Neutrophil (primary cell): ENCODE measurements around the gene DDIAS.

ENCODE experiments used
- H3K27ac ChIP-seq: fragments of 200-600 bp; sonication (generic); 2 replicates; pipeline ENCODE4 v1.5.1; 2016; ENCODE audit warnings: mild to moderate bottlenecking, moderate library complexity
- H3K27me3 ChIP-seq: fragments of 200-600 bp; sonication (generic); 2 replicates; pipeline ENCODE4 v1.6.0; 2016; ENCODE audit warnings: mild to moderate bottlenecking
- H3K36me3 ChIP-seq: fragments of 200-600 bp; sonication (generic); 2 replicates; pipeline ENCODE4 v1.5.1; 2017
- H3K4me1 ChIP-seq, 2 experiments: fragments of 200-600 bp in 1 of 2; sonication (generic) in 1 of 2; 1 replicate in 1 of 2; 2 replicates in 1 of 2; pipeline versions ENCODE4 v1.5.1 to v1.6.1; 2013 to 2016; ENCODE audit warnings: low read depth in 1 of 2, low read length in 1 of 2, mild to moderate bottlenecking in 1 of 2, moderate library complexity in 1 of 2; ENCODE audit not compliant: control insufficient read depth in 1 of 2, insufficient read depth in 1 of 2
- H3K4me3 ChIP-seq, 2 experiments: fragments of 200-600 bp in 1 of 2; sonication (generic) in 1 of 2; 1 replicate in 1 of 2; 2 replicates in 1 of 2; pipeline ENCODE4 v1.5.1; 2013 to 2016; ENCODE audit warnings: low read depth in 1 of 2, low read length in 1 of 2, mild to moderate bottlenecking in 1 of 2, moderate library complexity in 1 of 2
- H3K9me3 ChIP-seq: fragments of 200-600 bp; sonication (generic); 2 replicates; pipeline ENCODE4 v1.5.1; 2016
- TF ChIP-seq, protein P1 (sequence below): fragments of 200-600 bp; sonication (generic); IDR thresholded peaks from 2 replicates; pipeline ENCODE4 v1.5.1; 2016; ENCODE audit warnings: antibody characterized with exemption

Gene DDIAS

DNA sequence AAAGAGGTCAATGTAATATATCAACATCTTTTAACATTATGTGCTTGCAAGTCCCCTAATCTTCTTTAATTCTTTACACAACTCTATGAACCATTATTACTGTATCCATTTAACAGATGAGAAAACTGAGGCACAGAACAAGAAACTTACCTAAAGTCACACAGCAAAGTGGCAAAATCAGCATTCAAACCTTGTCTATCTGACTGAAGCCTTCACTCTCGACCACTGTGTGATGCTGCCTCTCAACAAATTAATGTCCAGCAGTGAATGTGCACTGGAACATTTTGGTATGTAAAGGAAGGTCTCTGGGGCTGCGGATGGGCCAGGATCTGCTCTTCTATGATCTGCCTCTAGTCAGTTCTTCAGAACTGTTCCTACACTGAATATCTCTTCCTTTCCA is 43.4 kb upstream of the DDIAS start:
- H3K9me3 ChIP-seq: no peaks in the 10 kb centered on the region
- no peak overlapping the region for H3K27ac ChIP-seq
- H3K36me3 ChIP-seq: peaks cover 23% of the 10 kb centered on the region
- H3K4me1 ChIP-seq: peaks cover under 1 to 5% of the 10 kb centered on the region in 2 experiments
- TF ChIP-seq, protein P1, sequence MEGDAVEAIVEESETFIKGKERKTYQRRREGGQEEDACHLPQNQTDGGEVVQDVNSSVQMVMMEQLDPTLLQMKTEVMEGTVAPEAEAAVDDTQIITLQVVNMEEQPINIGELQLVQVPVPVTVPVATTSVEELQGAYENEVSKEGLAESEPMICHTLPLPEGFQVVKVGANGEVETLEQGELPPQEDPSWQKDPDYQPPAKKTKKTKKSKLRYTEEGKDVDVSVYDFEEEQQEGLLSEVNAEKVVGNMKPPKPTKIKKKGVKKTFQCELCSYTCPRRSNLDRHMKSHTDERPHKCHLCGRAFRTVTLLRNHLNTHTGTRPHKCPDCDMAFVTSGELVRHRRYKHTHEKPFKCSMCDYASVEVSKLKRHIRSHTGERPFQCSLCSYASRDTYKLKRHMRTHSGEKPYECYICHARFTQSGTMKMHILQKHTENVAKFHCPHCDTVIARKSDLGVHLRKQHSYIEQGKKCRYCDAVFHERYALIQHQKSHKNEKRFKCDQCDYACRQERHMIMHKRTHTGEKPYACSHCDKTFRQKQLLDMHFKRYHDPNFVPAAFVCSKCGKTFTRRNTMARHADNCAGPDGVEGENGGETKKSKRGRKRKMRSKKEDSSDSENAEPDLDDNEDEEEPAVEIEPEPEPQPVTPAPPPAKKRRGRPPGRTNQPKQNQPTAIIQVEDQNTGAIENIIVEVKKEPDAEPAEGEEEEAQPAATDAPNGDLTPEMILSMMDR: no peak
- H3K27me3 ChIP-seq: no peaks in the 10 kb centered on the region
- no peak overlapping the region for H3K4me3 ChIP-seq

DNA sequence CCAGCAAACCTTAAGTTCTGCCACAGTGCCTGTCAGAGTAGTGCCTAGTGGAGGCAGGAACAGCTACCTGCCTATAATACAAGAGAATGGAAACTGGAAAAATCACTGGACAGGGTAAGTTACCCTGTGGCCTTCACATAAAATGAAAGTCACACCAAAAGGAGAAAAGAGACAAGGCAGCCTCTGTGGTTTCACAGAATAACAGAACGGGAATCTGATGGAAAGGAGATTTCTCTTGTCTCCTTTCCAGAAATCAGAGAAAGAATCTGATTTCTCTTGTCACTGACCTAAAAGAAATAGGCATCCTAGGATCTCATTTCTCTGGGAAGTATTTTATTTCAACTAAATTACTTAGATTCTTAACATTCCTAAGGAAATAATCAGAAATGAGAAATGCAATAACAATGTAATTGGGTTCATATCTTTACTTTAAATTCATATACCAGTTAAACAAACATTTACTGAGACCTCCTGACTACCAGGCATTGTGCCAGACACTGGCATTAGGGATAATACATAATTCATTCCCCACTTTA is 42.9 kb upstream of the DDIAS start:
- peaks cover 5 to 10% of the 10 kb centered on the region in 2 experiments for H3K4me1 ChIP-seq
- TF ChIP-seq, protein P1: no peak
- no peak overlapping the region for H3K4me3 ChIP-seq
- peaks cover 23% of the 10 kb centered on the region for H3K36me3 ChIP-seq
- no peaks in the 10 kb centered on the region for H3K27me3 ChIP-seq
- no peak overlapping the region for H3K27ac ChIP-seq
- no peaks in the 10 kb centered on the region for H3K9me3 ChIP-seq

- Histone ChIP-seq H3K4me3 (no peak overlapping the region), H3K4me1 (peaks cover 15 to 19% of the 10 kb centered on the region in 2 experiments), H3K27ac (no peak overlapping the region), H3K27me3 (no peaks in the 10 kb centered on the region), H3K9me3 (no peaks in the 10 kb centered on the region), H3K36me3 (peaks cover 23% of the 10 kb centered on the region)
- TF ChIP-seq, protein P1: no peak
Measured at GRCh38 chr11:82859750-82860149, 41.8 kb upstream of the DDIAS start.

DNA sequence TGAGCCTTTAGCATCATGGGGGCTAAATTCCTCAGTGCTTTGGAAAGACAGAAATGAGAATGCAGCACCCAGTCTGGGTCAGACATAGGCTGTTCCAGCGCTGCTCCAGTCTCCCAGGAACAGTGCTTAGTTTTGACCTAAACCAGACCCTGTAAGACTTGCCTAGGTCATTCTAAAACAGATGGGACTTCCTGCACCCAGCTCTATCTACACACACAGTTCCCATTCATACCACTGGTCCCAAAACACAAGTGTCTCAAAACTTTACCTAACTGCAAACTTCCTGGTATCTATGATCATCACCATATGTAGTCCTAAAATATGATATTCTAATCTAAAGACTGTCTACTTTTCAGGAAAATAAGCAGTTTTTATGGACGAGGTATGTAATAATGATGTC is 39.2 kb upstream of the DDIAS start:
- H3K36me3 ChIP-seq: peaks cover 20% of the 10 kb centered on the region
- H3K27ac ChIP-seq: no peak overlapping the region
- peaks cover 17 to 22% of the 10 kb centered on the region in 2 experiments for H3K4me1 ChIP-seq
- no peaks in the 10 kb centered on the region for H3K9me3 ChIP-seq
- TF ChIP-seq, protein P1: no peak
- no peaks in the 10 kb centered on the region for H3K27me3 ChIP-seq
- H3K4me3 ChIP-seq: no peak overlapping the region

- H3K27ac ChIP-seq: no peak overlapping the region
- H3K9me3 ChIP-seq: no peaks in the 10 kb centered on the region
- TF ChIP-seq, protein P1: no peak
Measured at GRCh38 chr11:82863209-82863608, 38.3 kb upstream of the DDIAS start.

GRCh38 chr11:82864268-82864667 is 37.3 kb upstream of the DDIAS start:
- peaks cover under 1% of the 10 kb centered on the region for H3K36me3 ChIP-seq
- TF ChIP-seq, protein P1: no peak
- H3K4me1 ChIP-seq: peaks cover 23 to 30% of the 10 kb centered on the region in 2 experiments
- H3K9me3 ChIP-seq: no peaks in the 10 kb centered on the region
- no peaks in the 10 kb centered on the region for H3K27me3 ChIP-seq
- H3K27ac ChIP-seq: no peak overlapping the region
- H3K4me3 ChIP-seq: no peak overlapping the region

More at GRCh38 chr11:82863209-82863608, 38.3 kb upstream of the DDIAS start:
- Histone ChIP-seq H3K4me1 (peaks cover 23 to 30% of the 10 kb centered on the region in 2 experiments), H3K4me3 (no peak overlapping the region), H3K36me3 (peaks cover 11% of the 10 kb centered on the region), H3K27me3 (no peaks in the 10 kb centered on the region)
